Stimulated activated CD8-positive, alpha-beta memory T cell treated with anti-CD3 and anti-CD28 coated beads, Interleukin-12 subunit alpha, Interleukin-12 subunit beta, amount 100 ng/mL, for 4 hours (primary cell): Measurements from ENCODE around the gene XYLT1.

Source experiments
- DNase-seq: peaks from one replicate; pipeline ENCODE4 v3.0.0-alpha.2; 2020; ENCODE audit warnings: low read depth

The XYLT1 gene

GRCh38 chr16:17144431-17144830 lies 326.3 kb downstream of the XYLT1 start:
- no peak for DNase-seq

GRCh38 chr16:17143546-17144419 lies 327.0 kb downstream of the XYLT1 start:
- no peak for DNase-seq

GRCh38 chr16:17138801-17139200 lies 332.0 kb downstream of the XYLT1 start:
- no peak for DNase-seq

GRCh38 chr16:17135439-17135838 lies 335.3 kb downstream of the XYLT1 start:
- no peak for DNase-seq

DNA sequence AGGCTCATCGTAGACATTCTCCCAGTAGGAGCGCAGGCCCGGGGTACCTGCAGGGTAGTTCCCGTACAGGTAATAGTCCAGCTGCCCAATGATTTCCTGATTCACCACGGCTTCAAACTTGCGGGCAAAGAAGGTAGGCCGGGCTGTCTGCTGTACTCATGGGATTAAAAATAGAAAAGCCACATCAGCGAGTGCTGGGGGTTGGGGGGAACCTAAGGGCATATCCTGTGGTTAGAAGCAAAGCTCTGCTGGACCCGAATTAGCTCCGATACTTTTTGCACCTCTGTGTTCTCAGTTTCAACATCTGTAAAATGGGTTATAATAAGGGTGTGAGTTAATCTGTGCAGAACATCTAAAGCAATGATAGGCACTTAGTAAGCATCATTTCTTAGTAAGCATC lies 336.2 kb downstream of the XYLT1 start:
- no peak for DNase-seq

DNA sequence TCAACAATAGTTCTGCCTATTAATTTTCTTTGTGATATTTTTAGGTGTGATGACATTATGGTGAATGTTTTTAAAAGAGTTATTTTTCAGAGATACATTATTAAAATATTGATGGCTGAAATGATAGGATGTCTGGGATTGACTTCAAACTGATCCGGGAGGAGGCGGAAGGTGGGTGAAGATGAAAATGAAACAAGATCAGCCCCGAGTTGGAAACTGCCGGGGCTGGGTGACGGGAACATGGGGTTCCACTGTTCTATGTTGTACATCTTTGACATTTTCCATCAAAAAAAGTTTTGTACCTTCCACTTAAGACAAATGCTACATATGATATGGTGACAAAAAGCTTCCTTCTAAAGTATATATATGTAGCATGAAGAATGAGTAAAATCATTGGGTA lies 336.9 kb downstream of the XYLT1 start:
- DNase-seq = no peak

GRCh38 chr16:17131351-17131750 lies 339.4 kb downstream of the XYLT1 start:
- no peak for DNase-seq

- DNase-seq = no peak
These were observed 340.0 kb downstream of the XYLT1 start for GRCh38 chr16:17130733-17131132.

DNA sequence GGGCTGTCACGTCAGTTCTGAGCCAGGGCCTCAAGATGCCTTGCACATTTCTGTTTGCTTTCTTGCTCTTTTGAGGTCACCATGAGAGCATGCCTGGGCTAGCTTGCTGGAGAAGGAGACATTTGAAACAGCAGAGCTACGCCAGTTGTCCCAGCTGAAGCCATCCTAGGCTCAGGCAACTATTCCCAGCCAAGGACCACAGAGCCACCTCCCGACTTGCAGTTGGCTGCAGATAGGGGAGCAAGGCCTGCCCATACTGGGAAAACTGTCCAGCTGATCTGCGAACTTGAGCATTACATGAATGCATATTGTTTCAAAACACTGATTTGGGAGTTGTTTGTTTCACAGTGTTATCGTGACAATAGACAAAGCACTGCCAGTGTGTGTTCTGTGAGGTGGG lies 340.8 kb downstream of the XYLT1 start:
- DNase-seq = no peak

- DNase-seq = no peak
These were observed 342.0 kb downstream of the XYLT1 start for GRCh38 chr16:17128791-17129190.

- no peak for DNase-seq
These were observed 344.6 kb downstream of the XYLT1 start for GRCh38 chr16:17126156-17126555.

- no peak for DNase-seq
These were observed 345.1 kb downstream of the XYLT1 start for GRCh38 chr16:17125671-17126070.

DNA sequence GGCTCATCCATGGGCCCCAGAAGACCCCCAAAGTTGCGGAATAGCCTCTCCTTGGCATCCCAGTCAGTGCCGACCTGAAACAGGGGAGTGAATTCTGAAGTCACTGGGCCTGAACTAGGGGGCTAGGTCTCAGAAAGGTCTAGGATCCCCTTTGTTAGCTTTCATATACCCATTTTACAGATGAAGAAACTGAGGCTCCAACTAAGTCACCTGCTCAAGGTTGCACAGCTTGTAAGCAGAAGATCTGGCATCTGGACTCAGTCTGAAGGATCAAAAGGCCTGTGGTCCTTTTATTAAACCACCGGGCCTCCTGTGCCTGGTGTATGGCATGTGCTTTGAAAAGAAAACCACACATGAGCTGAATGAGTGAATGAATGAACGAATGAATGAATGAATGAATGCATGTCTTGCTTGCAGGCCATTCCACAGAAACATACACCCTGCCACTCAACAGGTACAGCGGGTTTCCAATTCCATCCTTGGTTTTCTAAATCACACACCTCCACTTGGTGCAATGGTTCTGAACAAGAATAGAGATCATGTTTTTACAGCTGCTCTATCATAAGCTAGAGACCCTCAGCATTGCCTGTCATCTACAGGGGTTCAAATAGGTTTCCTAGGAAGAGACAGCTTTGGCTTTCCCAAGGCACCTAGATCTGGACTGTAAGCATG lies 352.7 kb downstream of the XYLT1 start:
- no peak for DNase-seq

DNA sequence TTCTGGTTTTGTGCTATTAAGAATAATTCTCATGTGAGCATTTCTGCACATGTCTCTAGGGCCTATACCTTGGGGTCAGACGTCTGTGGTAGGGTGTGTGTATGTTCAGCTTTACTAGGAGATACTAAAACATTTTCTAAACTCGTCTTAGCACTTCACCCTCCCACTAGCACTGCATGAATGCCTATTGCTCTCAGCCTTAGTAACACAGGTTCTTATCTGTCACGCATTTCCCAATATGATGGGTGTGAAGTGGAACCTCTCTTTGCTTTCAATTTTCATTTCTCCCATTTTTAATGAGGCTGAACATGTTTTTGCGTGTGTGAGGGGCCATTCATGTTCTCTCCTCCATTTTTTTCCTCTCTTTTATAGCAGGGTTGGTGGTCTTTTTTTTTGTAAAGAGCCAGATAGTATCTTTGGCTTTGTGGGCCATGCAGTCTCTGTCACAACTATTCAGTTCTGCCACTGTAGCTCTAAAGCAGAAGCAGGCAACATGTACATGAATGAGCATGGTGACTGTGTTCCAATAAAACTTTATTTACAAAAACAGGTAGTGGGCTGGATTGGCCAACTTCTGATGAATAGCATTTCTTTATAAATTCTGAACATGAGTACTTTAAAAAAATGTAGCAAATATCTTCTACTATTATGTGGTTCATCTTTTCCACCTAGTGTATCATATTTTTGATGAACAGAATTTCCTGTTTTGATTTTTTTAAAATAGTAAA lies 354.0 kb downstream of the XYLT1 start:
- no peak for DNase-seq

- no peak for DNase-seq
These were observed 361.3 kb downstream of the XYLT1 start for GRCh38 chr16:17109413-17109812.

DNA sequence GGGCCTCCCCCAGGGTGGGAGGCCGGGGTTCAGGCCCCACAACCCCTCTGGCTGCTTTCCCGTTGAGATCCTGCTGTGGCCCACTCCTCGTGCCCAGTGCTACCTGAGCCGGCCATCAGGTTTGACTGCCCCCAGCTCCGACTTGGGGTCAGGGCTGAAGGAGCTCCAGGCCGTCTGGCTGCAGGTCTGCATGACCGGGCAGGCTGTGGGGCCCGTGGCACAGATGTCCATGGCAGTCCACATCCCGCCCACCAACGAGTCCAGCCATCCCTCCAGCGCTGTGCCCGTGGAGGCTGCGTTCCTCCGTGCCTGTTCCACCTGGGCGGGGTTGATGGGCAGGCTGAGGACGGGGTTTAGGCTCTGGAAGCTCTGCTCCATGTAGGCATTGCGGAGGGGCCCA lies 362.2 kb downstream of the XYLT1 start:
- DNase-seq = no peak

DNA sequence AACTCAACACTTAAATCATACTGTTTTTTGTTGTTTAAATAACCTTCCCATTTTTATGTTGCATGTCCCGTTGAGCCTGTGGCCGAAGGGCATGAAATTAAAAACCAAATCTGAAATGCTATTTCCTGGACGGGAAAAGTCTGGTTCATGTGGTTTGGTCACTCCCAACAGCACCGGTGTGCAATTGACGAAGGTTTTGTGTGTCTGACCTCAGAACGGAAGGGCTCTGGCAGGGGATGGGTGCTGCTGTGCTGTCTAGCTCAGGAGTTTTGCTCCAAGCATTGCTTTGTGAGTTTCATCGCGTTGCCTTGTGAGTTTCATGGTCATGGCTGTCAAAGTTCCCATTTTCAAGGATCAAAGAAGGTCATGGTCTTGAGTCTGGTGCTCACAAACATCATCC lies 363.3 kb downstream of the XYLT1 start:
- DNase-seq = no peak

GRCh38 chr16:17106243-17106791 lies 364.4 kb downstream of the XYLT1 start:
- no peak for DNase-seq

- DNase-seq = no peak
These were observed 365.4 kb downstream of the XYLT1 start for GRCh38 chr16:17105239-17105797.

DNA sequence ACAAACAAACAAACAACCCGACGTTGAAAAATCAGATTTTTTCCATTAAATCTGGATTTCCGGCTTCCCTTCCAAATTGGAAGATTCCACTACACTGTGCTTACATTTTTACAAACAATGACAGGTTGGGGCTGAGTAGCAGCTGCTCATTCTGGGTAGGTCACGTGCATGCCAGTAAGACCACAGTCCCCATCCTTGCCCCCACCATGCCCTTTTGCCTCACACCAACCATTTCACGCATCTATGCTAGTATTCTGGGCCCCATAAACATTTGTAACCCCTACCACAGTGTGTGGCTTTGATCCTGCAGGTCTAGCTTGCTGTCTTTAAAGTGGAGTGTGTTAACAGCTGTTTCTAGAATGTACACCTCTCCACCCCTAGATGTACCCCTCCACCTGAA lies 366.1 kb downstream of the XYLT1 start:
- no peak for DNase-seq

GRCh38 chr16:17103216-17103615 lies 367.5 kb downstream of the XYLT1 start:
- no peak for DNase-seq

- DNase-seq = no peak
These were observed 369.1 kb downstream of the XYLT1 start for GRCh38 chr16:17101646-17102045.
